GM21515 (cell line): Measurements from ENCODE around the gene FBXW8.
"Not testable (repeated sequence)": the region's sequence is repeated elsewhere in the genome, so short reads cannot be mapped to it uniquely, and the experiment has no call there.

Experiments
- ATAC-seq: cut with Tn5 transposase; IDR thresholded peaks from one replicate; pipeline ENCODE4 v1.9.1; 2021; ENCODE audit not compliant: unreplicated experiment

FBXW8 gene

DNA sequence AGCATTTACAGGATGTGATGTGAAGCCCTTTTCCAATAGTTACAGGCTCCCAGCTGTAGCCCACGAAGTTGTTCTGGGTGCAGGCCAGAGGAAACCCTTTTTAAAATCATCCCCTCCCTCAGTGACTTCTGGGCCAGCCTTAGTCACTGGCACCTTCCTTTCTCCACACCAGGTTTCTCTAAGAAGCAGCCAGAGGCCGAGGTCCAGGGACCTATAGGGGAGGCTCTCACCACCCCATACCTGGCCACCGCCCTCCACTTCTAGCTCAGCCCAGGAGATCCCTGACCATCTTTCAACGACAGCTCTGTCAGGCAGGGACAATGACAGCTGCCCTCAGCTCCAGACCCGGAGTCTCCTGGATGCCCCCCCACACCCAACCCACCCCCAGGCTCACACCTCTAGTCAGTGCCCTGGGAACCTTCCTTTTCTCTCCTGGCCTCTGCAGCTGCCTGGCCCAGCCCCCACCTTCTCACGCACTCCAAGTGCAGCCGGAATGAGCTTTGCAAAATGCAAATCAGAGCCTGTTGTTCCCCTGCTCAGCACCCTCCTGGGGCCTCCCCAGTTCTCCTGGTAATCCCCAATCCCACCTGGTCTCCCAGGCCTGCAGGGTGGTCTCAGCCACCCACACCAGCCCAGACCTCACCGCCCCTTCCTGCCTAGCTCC lies 141.8 kb downstream of the FBXW8 start:
- ATAC-seq: no peak

DNA sequence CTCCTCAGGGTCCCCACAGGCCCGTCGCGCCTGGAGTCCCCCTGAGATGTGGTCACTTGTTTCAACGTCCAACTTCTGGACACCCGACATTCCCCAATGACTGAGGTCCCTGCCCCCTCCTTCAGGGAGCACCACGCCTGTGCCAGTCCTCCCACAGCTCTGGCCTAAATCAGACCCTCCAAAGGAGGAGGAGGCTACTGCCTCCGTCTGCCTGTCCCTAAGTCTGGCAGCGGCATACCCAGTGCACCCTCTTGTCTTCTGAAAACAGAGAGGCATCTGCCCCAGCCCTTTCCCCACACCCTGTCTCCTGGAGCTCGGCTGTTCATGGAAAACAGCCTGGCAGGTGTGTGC lies 142.3 kb downstream of the FBXW8 start:
- no peak for ATAC-seq

DNA sequence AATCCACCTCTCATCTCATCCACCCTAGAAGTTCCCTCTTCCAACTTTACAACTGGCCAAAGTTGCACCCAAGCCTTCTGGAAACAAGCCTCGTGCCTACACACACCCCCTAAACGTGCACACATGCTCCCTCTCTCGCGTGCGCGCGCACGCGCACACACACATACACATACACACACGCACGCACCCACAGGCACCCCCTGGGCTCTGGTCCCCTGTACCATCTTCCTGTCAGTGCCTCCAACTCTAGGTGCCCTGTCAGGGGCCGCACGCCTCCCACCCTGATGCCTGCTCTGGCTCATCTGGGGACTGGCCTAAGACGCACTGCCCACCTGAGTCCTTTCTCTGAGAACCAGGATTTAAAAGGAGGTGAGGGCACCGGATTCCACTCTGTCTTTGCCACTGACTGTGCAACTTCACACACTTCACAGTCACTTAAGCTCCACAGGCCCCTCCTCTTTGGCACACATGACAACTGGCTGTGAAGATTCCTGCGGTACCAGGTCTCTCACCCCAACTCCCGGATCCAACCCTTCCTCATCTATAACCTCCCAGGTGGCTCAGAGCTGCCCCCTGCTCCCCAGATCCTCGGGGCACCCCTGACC lies 142.9 kb downstream of the FBXW8 start:
- ATAC-seq: no peak

- ATAC-seq: no peak
Measured at GRCh38 chr12:117054279-117054678, 143.5 kb downstream of the FBXW8 start.

DNA sequence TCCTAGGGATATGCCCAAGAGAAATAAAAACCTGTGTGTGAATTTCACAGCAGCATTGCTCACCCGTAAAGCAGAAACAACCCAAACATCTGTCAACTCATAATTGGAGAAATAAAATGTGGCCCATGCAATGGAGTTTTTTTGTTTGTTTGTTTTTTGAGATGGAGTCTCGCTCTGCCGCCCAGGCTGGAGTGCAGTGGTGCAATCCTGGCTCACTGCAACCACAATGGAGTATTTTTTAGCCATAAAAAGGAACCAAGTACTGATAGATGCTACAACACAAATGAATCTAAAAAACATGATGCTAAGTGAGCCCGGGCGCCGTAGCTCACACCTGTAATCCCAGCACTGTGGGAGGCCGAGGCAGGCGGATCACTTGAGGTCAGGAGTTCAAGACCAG lies 146.9 kb downstream of the FBXW8 start:
- ATAC-seq: not testable (repeated sequence)

GRCh38 chr12:117058442-117059072 lies 147.8 kb downstream of the FBXW8 start:
- no peak for ATAC-seq

DNA sequence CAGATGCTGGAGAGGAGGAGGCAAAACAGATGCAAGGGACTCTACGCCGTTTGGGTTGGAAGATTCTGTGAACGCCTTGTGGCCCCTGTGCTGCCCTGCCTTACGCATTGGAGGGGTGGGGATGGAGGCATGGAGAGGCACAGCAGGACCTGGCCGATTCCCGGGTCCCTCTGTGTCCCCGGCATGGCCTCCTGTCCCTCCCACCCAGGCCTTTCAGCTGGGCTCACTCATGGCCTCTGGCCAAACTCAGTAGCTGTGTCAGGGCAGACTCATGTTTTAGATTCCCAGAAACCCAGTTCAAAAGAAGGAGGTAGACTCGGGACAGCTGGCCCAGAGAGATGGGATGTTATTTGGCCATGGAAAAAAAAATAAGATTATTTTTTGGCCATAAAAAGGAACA lies 148.4 kb downstream of the FBXW8 start:
- ATAC-seq: no peak

- ATAC-seq: no peak
Measured at GRCh38 chr12:117060246-117060928, 149.6 kb downstream of the FBXW8 start.

DNA sequence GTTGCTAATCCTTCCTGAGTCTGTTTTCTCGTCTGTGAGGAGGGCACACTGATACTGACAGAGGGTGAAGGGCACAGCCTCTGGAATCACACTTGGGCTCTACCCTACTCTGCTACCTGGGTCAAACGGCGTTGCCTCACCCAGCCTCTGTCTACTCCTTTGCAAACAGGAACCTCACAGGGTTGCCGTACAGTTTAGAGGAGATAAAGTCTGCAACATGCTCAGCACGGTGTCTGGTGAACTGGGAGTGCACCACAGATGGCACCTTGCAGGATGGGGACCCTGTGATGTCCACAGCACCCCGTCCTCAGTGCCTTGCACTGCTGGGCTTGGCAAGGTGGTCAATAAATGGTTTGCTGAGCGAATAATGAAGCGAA lies 150.2 kb downstream of the FBXW8 start:
- ATAC-seq: no peak

DNA sequence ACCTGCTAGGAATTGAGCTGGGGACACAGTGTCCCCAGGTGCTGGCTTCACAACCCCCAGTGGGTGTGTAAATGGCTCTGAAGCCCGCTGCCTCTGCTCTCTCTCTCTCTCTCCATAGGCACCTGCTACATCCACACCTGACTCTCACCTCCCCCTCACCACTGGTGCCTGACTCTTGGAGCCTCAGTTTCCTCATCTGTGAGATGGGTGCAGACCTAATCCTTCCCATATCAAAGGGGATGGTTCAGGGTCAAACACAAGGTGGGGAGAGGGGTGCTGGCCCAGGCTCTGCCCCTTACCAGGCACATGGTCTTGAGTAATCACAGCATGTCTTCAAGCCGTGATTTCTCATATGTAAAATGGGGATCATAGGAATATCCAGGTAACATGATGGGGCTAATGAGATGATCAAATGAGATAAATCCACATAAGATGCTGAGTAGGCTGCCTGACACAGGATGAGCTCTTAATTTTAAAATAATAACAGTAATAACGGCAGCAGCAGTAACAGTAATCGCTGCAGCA lies 150.9 kb downstream of the FBXW8 start:
- no peak for ATAC-seq

DNA sequence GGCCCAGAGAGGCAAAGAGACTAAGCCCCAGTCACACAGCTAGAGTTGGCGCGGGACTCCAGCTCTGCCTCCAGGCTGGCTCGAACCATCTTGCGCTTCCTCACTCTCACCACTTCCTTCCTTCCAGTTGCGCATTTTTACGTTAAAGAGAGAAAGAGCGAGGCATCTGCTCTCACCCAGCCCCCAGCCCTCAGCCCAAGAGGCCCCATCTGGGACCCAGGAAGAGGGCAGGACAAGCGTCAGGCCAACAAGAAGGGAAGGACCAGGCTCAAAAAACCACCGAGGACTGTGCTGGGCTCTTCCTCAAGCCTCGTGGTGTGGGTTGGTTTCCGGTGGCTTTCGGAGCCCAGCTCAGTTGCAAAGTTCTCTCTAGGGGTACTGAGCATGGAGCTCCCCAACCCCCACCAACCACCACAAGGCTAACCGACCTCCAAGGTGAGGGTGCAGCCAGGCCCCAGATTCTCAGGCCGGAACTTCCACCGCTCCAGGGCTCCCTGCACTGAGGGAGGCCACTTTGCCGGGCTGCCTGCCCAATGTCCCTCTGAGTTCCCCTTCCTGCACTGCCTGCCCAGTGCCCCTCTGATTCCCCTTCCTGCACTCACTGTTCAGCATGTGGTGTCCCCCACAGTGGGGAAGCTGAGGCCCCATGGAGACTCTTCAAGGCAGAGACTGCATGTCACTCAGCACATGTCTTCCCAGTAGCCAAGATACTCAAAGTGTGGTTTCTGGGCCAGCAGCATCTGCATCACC lies 152.6 kb downstream of the FBXW8 start:
- ATAC-seq: peak; percentile 61

DNA sequence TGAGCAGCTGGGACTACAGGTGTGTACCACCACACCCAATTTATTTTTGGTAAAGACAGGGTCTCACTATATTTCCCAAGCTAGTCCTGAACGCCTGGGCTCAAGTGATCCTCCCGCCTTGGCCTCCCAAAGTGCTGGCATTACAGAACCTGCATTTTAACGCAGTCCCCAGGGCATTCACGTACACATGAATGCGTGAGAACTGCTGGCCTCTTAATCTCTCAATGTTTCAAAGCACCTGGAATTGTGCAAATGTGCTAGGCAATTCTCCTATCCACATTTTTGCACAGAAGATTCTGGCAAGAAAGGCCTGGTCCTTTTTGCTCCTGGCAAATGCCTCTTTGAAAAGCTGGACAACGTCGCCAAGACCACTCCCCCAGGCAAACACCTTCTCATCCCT lies 153.3 kb downstream of the FBXW8 start:
- ATAC-seq: no peak

DNA sequence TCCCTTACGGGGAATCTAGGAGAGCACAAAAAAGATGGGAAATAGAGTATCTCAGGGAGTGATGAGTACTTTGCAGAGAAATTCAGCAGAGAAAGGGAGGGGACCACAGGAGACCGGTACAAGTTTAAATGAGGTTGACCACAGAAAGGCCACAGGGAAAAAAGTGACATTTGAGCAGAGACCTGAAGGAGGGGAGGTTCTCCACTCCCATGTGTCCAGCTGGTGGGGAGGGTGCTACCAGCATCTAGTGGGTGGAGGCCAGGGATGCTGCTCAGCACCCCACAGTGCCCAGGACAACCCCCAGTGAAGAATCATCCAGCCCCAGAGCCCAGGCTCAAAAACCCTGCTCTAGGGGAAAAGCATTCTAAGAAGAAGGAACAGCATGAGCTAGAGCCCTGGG lies 153.8 kb downstream of the FBXW8 start:
- ATAC-seq: no peak

- no peak for ATAC-seq
Measured at GRCh38 chr12:117067016-117067415, 156.3 kb downstream of the FBXW8 start.

DNA sequence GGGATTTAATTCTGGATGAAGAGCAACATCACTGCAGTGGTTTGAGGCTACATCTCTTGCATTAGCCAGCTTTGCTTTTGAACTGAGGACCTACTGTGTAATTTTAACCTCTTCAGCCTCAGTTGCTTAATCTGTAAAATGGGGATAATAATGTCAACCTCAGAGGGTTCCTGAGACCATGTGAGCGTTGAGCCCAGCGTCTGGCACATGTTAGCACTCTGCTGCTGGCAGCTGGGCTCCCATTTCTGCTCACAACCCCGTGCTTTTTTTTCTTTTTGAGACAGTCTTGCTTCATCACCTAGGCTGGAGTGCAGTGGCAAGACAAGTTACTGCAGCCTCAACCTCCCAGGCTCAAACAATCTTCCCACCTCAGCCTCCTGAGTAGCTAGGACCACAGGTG lies 156.9 kb downstream of the FBXW8 start:
- ATAC-seq: no peak

DNA sequence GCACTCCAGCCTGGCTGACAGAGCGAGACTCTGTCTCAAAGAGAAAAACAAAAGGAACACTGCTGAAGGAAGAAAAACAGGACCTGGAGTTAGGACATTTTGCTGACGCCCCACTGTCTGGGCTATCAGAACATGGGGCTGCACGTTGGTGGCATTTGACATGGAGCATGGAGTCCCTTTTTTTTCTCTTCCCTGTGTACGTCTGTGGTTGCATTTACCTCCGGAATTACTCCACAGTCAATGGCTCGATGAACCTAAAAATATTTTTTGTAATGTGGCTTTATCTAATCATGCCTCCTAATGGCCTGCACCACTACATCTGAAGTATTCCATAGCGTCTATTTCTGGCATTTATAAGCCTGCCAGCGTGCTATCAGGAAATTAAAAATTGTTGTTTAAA lies 157.7 kb downstream of the FBXW8 start:
- no peak for ATAC-seq

DNA sequence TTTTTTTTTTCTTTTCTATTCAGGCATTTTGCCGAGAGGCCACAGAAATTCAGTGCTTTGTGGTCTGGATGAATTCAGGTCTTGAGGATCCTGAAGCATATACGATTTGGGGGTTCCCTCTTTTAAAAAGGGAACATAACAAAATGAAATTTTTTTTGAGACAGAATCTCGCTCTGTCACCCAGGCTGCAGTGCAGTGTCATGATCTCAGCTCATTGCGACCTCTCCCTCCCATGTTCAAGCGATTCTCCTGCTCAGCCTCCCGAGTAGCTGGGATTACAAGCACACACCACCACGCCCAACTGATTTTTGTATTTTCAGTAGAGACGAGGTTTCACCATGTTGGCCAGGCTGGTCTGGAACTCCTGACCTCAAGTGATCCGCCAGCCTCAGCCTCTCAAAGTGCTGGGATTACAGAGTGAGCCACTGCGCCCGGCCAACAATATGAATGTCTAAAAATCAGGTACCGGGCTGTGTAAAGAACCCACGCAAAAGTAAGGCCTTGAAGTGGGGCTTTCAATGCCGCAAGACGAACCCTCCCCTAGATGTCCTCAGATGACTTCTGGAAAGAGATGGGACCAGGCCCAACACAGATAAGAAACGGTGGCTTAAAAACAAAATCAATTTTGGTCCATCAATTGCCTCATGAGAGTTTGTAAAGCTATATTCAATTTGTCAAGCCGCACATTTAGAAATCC lies 158.5 kb downstream of the FBXW8 start:
- ATAC-seq: no peak

- no peak for ATAC-seq
Measured at GRCh38 chr12:117069926-117070900, 159.5 kb downstream of the FBXW8 start.

DNA sequence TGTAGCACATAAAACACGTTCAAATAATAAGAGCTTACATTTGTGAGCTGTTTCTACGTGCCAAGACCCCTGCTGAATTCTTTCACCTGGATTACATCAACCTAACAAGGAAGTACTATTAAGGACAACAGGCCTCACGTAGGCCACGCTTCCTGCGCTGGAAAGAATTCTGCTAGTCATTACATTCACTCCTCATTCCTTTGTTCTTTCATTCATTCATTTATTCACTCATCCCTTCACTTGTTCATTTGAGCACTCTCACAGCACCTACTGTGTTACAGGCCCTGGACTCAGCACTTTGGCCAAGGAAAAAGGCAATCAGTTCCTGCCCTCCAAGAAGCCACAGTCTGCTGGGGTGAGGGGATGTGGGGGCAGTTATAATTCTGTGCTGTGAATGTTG lies 160.3 kb downstream of the FBXW8 start:
- ATAC-seq: no peak
